Lower leg skin (tissue), 3 donors: ENCODE measurements around the gene ART3.
A peak's percentile ranks its signal among the peaks of the same experiment; 100 is the strongest.

Experiments used
- POLR2A ChIP-seq, 2 donors: fragments of 450-650 bp; IDR thresholded peaks; one replicate each; pipeline ENCODE4 v1.6.1; 2016 to 2017; ENCODE audit warnings: antibody characterized with exemption in 2 of 2, mild to moderate bottlenecking in 1 of 2, moderate library complexity in 1 of 2
- TF ChIP-seq, protein P1 (sequence below), 3 donors: fragments of 450-650 bp; IDR thresholded peaks; one replicate each; pipeline ENCODE4 v1.5.1; 2016; ENCODE audit warnings: antibody characterized with exemption in 3 of 3, mild to moderate bottlenecking in 3 of 3, moderate library complexity in 2 of 3

DNA sequence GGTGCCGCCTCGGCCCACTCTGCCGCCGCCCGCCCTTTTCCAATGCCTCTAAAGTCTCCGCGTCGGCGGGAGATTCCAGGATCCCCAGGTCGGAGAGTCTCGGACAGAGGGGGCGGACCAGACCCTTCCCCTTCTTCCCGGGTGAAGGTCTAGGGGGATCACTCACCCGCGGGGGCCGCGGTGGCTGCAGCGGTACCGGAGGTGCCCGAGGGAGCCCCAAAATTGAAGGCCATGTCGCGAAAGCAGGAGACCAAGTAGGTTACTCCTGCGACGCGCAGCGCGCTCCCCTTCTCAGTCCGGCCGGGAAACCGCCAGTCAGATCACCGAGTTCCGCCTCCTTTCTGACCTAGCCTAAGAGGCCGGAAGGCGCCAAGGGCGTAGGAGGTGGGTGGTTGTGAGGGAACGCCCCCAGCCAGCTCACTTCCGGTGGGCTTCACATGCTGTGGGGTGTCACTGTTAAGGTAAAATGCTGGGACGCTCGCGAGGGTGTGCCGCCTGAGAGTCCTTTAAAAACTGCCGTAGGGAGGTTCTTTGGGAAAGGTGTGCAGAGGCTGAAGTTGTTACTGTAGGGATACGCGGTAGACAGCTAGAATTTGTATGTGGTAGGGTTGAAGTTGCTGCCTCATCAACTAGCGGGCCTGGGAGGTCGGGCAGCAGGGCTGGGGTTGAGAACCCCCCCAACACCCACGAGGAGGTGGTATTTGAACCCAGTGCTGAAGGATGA, 73.8 kb downstream of the ART3 start, which contains the start of gene NUP54:
- TF ChIP-seq, protein P1, sequence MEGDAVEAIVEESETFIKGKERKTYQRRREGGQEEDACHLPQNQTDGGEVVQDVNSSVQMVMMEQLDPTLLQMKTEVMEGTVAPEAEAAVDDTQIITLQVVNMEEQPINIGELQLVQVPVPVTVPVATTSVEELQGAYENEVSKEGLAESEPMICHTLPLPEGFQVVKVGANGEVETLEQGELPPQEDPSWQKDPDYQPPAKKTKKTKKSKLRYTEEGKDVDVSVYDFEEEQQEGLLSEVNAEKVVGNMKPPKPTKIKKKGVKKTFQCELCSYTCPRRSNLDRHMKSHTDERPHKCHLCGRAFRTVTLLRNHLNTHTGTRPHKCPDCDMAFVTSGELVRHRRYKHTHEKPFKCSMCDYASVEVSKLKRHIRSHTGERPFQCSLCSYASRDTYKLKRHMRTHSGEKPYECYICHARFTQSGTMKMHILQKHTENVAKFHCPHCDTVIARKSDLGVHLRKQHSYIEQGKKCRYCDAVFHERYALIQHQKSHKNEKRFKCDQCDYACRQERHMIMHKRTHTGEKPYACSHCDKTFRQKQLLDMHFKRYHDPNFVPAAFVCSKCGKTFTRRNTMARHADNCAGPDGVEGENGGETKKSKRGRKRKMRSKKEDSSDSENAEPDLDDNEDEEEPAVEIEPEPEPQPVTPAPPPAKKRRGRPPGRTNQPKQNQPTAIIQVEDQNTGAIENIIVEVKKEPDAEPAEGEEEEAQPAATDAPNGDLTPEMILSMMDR (IDR thresholded peaks at IDR 0.05), result no peak
- peak in 1 of 2 donors; percentile 23 for TF ChIP-seq POLR2A (IDR thresholded peaks at IDR 0.05)
